Measurements from ENCODE around the gene PHTF2. TPM values are rescaled to one million over a fixed set of nuclear protein-coding genes. Genes with fewer than 3 reads are reported as not detected.

PHTF2 gene
- polyA plus RNA-seq, 3 donors, result 10.1 to 34.3 (median 10.3) TPM

DNA sequence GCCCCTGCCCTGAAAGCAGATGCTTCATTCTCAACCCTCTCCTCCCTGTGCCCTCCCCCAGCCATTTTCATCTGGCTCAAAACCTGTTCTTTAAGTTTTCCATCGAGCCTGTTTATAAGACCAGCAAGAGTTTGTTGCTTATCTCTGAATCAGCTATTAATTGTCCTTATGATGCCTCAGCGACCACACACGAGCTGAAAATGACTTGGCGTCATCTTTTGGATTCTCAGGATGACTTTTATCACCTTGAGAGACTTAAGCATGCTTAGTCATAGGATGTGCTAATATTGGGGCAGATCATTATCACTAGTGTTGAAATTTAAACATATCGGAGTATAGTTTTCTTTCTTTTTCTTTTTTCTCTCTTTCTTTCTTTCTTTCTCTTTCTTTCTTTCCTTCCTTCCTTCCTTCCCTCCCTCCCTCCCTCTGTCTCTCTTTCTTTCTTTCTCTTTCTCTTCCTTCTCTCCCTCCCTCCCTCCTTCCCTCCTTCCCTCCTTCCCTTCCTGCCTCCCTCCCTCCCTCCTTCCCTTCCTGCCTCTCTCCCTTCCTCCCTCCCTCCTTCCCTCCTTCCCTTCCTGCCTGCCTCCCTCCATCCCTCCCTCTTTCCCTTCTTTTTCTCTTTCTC is 184.5 kb downstream of the PHTF2 start:
- WGBS (ENCODE audit: insufficient coverage), result 95% methylated on average over 4 of the region's 5 CpGs
- peaks cover 0 to 8% (median 3%) of the 10 kb centered on the region in 7 donors for H3K9me3 Mint-ChIP-seq
- H3K36me3 Mint-ChIP-seq, result no peaks in the 10 kb centered on the region
- Histone ChIP-seq H3K4me2 (replicated peaks; ENCODE audit: extremely low read depth, low read length, poor library complexity, severe bottlenecking) (no peak overlapping the region), H3K79me2 (ENCODE audit: insufficient read depth, low read length) (no peaks in the 10 kb centered on the region), H3K36me3 (replicated peaks in 1 of 2; ENCODE audit: control insufficient read depth in 1 of 2, insufficient read depth in 2 of 2, low read length in 2 of 2) (no peaks in the 10 kb centered on the region), H3K4me3 (replicated peaks in 1 of 3; ENCODE audit: low read depth in 2 of 3, low read length in 3 of 3) (no peak overlapping the region), H3K27ac (ENCODE audit: low read depth in 1 of 2, low read length in 2 of 2) (no peak overlapping the region), H4K20me1 (ENCODE audit: insufficient read depth, low read length) (no peaks in the 10 kb centered on the region), H3K9ac (ENCODE audit: insufficient read depth, low read length, poor library complexity, severe bottlenecking) (no peak overlapping the region), H3K4me1 (ENCODE audit: control insufficient read depth in 1 of 2, insufficient read depth in 2 of 2, low read length in 2 of 2) (no peaks in the 10 kb centered on the region), H2AFZ (ENCODE audit: insufficient read depth, low read depth, low read length, poor library complexity, severe bottlenecking) (no peak overlapping the region), H3K27me3 (ENCODE audit: control insufficient read depth in 2 of 2, insufficient read depth in 2 of 2, low read length in 2 of 2) (no peaks in the 10 kb centered on the region), H3K9me3 (replicated peaks in 1 of 2; ENCODE audit: control insufficient read depth in 1 of 2, insufficient read depth in 1 of 2, low read length in 2 of 2) (no peaks in the 10 kb centered on the region)
- no peaks in the 10 kb centered on the region for H3K4me1 Mint-ChIP-seq
- H3K27me3 Mint-ChIP-seq (ENCODE audit: low read depth in 3 of 3), result peaks cover 0 to 3% (median 1%) of the 10 kb centered on the region in 3 donors
- no peak for DNase-seq
- no peak overlapping the region for H3K27ac Mint-ChIP-seq
- H3K4me3 Mint-ChIP-seq, result no peak overlapping the region
- TF ChIP-seq, protein P1, sequence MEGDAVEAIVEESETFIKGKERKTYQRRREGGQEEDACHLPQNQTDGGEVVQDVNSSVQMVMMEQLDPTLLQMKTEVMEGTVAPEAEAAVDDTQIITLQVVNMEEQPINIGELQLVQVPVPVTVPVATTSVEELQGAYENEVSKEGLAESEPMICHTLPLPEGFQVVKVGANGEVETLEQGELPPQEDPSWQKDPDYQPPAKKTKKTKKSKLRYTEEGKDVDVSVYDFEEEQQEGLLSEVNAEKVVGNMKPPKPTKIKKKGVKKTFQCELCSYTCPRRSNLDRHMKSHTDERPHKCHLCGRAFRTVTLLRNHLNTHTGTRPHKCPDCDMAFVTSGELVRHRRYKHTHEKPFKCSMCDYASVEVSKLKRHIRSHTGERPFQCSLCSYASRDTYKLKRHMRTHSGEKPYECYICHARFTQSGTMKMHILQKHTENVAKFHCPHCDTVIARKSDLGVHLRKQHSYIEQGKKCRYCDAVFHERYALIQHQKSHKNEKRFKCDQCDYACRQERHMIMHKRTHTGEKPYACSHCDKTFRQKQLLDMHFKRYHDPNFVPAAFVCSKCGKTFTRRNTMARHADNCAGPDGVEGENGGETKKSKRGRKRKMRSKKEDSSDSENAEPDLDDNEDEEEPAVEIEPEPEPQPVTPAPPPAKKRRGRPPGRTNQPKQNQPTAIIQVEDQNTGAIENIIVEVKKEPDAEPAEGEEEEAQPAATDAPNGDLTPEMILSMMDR (IDR thresholded peaks at IDR 0.05), result no peak
- intact Hi-C loops (cut with micrococcal nuclease), result no loop called here

DNA sequence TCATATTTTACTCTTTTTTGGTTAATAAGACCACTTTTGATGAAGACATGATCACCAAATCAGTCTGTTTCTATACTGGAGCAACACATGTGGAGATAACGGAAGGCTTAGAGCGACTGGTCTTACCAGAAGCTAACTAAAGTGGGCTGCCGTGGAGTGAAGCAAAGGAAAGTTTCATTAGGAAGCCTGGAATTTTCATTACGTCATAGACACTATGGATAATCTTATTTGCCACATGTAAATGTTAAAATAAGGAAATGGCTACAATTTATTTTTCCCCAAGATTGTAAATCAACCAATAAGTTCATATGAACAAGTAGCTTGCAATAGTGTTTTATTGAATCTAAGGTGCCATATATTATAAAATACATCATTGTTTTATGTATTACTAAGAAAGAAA is 185.4 kb downstream of the PHTF2 start:
- Histone ChIP-seq H3K36me3 (replicated peaks in 1 of 2; ENCODE audit: control insufficient read depth in 1 of 2, insufficient read depth in 2 of 2, low read length in 2 of 2) (no peaks in the 10 kb centered on the region), H2AFZ (ENCODE audit: insufficient read depth, low read depth, low read length, poor library complexity, severe bottlenecking) (no peak overlapping the region), H3K79me2 (ENCODE audit: insufficient read depth, low read length) (no peaks in the 10 kb centered on the region), H4K20me1 (ENCODE audit: insufficient read depth, low read length) (no peaks in the 10 kb centered on the region), H3K4me3 (replicated peaks in 1 of 3; ENCODE audit: low read depth in 2 of 3, low read length in 3 of 3) (no peak overlapping the region), H3K9ac (ENCODE audit: insufficient read depth, low read length, poor library complexity, severe bottlenecking) (no peak overlapping the region), H3K4me2 (replicated peaks; ENCODE audit: extremely low read depth, low read length, poor library complexity, severe bottlenecking) (no peak overlapping the region), H3K27ac (ENCODE audit: low read depth in 1 of 2, low read length in 2 of 2) (no peak overlapping the region), H3K4me1 (ENCODE audit: control insufficient read depth in 1 of 2, insufficient read depth in 2 of 2, low read length in 2 of 2) (no peaks in the 10 kb centered on the region), H3K9me3 (replicated peaks in 1 of 2; ENCODE audit: control insufficient read depth in 1 of 2, insufficient read depth in 1 of 2, low read length in 2 of 2) (no peaks in the 10 kb centered on the region), H3K27me3 (ENCODE audit: control insufficient read depth in 2 of 2, insufficient read depth in 2 of 2, low read length in 2 of 2) (no peaks in the 10 kb centered on the region)
- Mint-ChIP-seq H3K9me3 (peaks cover 0 to 8% (median 4%) of the 10 kb centered on the region in 7 donors), H3K27me3 (ENCODE audit: low read depth in 3 of 3) (peaks cover 0 to 3% (median 1%) of the 10 kb centered on the region in 3 donors), H3K4me1 (no peaks in the 10 kb centered on the region), H3K36me3 (no peaks in the 10 kb centered on the region), H3K27ac (no peak overlapping the region), H3K4me3 (no peak overlapping the region)
- TF ChIP-seq, protein P1 (IDR thresholded peaks at IDR 0.05), result no peak
- no peak for DNase-seq
- intact Hi-C loops (cut with micrococcal nuclease), result no loop called here
- no CpG with 5 or more reads among the region's 4 CpGs for WGBS (ENCODE audit: insufficient coverage)

All from CD14-positive monocyte (primary cell).